Activated CD4-positive, alpha-beta T cell treated with anti-CD3 and anti-CD28 coated beads, Interleukin-2, amount 50 U/mL, for 24 hours (primary cell): ENCODE measurements around the gene C14orf119.

Experiments used
- DNase-seq, 2 donors: peaks; one replicate each; pipeline ENCODE4 v3.0.0-alpha.2; 2020; ENCODE audit warnings: low read depth in 1 of 2, low spot score in 1 of 2

C14orf119 gene

GRCh38 chr14:23060536-23061260 lies 34.6 kb upstream of the C14orf119 start:
- DNase-seq, result no peak

DNA sequence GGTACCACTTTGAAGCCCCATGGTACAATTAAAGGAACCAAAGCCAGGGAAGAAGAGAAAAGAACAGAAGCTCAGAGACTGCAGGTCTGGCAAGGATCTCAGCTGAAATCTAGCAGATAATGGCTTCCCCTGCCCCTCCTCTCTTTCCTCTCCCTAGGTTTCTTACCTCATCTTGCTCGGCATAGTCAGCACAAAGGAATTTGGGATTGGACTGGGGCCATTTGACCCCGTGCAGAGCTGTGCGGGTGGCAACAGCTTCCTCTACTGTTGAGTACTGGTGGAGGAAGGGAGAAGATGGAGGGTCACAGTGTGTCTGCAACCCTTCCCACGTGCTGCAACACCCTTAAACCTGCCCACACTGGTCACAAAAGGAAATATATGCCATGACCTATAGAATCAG lies 33.3 kb upstream of the C14orf119 start:
- no peak for DNase-seq

- DNase-seq, result no peak
Measured at GRCh38 chr14:23063601-23064000, 31.7 kb upstream of the C14orf119 start.

DNA sequence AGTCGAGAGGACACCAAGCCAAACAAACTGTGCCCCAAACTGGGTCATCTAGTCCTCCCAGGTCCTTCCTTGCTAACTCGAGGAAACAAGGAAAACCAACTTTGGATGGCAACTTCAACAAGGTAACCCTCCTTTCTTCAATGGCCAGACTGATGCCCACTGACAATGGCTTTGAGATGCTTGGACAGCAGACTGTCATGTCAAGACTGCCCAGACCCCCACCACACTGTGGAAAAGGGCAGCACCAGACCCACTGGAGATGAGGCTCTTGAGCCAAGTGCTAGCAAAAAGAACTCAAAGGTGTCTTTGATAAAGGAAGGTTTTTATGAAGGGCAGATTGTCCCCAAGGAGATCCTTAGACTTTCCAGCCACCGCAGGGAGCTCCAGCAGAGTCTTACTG lies 28.9 kb upstream of the C14orf119 start:
- DNase-seq, result no peak

DNA sequence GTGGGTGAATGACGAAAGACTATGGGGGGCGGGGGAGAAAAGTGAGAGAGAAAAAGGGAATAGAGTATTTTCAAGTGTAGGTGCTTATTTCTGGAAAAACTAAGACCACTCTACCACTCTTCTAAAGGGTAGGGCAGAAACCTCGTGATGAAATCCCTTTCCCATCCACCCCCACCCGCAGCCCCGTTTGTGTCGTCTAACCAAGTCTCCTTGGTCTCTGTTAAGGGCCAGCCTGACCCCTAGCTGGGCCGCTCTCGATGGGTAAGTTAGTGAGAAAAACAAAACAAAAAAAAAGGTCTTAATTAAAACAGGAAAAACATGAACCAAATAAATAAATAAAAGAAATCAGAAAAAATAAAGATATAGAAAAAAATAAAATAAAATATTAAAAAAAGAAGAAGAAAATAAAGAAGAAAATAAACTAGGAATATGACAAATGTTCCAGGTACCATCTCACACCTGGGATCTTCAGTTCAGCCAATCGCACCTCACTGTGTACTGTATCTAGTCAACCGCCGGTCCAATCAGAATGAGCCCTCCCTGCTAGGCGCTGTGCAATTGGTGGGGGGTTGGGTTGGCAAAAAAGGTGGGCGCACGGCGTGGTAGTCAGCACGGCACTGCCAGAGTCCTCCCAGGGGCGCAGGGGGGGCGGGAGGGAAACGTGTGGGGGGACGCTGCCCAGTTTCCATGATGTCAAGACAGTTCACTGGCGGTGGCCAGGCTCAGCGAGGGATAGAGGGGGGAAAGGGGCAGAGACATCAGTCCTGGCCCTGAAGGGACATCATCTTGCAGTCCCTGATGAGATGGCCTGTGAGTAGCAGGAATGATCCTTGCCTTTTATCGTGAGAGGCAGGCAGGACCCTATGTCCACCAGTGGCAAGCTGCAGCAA lies 28.2 kb upstream of the C14orf119 start:
- DNase-seq, result no peak

- no peak for DNase-seq
Measured at GRCh38 chr14:23067847-23068788, 27.2 kb upstream of the C14orf119 start.

DNA sequence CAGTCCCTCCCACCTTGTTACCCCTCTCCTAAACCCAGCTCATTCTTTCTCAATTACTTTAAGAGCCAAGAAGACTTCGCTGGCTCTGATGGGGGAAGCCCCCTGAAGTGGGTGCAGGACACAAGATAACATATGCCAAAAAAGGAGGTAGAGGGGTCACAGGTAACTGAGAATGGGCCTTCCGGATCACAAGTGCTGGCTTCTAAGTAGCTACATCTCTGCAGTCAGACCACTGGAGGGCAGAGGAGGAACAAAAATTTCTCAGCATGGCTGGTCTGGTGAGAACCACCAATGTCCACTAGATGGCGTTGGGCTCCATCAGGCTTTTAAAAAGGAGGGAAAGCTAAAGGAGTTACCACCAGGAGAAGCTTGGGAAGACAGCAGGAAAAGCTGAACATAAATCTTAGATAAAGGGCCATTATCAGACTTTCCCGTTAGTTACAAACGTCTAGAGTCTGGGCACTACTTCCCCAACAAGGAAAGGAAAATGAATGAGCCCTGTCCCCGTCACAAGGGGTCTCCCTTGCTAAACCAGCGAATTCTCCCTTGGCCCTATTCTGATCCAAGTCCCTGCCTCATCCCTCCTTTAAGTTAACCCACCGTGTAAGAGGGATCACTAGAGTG lies 26.4 kb upstream of the C14orf119 start:
- DNase-seq, result peak; percentile 35 to 76

DNA sequence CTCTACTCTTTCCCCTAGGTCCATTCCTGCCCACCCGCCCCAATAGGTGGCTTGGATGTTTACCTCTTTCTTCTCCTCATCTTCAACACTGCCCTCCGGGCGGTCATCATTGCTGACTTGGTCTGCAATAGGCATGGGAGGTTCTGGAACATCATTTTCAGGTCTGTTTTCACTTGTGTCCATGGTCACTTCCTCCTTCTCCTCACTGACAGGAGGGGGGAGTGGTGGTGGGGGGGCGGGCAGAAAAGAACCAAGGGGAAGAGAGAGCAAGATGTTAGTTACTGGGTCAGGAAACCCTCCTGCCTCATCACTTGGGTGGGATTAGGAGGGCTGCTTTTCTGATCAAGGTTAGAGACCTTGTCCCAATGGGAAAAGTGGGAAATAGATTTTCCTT lies 25.9 kb upstream of the C14orf119 start:
- DNase-seq, result no peak

DNA sequence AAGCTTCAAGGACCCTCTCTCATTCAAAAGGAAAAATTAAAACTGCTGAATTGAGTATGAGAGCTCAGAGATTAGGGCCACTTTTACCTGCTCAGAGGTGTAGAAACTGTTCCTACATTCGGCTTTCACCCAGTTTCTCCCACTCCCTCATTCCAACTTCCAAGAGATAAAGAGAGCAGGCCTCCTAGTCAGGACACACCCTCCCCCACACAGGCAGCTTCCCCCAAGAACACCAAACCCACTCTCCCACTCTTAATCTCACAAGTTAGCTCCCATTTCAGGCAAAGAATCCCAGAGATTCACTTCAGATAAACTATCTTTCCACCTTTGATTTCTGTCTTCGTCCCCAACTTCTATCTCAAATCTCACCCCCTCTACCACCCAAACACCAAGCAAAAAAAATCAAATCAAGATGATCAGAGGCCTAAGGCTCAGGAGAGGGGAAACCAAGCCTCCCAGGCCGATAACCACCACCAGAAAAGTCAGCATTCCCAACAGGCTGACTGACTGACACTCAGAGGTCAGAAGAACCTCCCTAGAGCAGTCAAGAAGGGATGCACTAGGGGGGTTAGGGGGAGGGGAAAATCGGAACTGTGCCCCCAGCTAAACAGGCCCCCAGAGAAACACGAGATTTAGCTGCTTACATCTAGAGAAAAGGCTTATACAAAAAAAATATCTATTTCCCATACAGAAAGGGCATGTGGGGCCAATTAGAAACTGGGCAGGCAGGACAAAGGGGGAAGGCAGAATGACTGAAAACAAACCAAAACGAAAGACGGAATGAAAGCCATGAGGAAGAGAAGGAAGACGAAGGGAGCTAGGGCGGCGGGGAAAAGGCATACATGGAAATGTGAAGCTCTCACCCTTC lies 24.8 kb upstream of the C14orf119 start:
- no peak for DNase-seq

DNA sequence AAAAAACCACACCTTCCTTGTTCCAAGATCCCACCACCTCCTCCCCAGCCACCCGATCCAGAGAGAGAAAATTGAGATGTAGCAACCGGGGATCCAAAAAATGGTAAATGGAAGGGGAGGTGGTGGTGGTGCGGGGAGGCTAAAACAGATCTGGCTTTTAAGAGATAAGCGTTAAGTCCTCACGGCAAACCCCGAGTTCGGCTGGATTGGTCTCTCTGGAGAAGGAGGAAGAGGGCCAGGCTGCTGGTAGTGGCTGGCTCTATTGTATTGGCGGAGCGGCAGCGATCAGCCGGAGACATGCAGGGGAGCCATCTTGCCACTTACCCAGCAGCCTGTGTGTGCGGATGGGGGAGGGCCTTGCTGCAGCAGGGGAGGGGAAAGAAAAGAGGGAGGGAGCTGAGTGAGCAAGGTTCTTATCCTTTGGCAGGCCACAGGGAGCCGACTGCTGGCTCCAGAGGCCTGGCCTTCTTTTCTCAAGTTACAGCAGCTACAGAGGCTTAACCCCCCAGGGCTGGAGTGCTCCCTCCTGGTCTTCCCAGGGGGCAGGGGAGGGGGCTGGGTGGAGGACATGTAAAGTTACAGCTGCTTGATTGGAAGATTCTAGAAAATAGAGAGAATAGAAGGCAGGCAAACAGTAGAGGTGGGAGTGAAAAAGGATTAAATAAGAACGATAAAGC lies 23.9 kb upstream of the C14orf119 start:
- peak; percentile 55 to 78 for DNase-seq

DNA sequence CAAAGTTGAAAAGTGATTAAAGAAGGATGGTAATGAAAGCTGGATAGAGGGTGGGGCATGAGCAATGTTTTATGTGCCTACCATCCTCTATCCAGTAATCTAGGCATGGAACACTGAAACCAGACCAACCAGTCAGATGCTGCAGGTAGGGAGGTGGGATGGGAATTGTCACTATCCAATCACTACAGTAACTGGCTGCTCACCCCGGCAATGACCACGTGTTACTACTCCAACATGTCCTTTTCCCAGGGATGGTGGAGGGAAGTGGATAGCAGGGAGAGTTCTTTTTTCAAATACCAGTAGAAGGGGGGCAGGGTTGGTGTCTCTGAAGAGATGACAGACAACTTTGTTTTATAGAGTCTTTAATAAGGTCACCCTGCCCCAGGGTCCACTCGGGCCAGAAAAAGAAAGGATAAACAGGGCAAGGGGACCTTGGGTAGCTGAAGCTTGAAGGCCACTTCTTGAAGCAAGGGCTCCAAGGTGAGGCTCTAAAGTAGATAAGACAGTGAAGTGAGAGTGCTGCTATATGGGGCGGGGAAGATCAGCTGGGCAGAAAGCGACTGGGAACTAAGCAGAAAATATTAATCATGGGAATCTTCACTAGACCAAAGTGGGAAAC lies 23.3 kb upstream of the C14orf119 start:
- no peak for DNase-seq

GRCh38 chr14:23074906-23075305 lies 20.4 kb upstream of the C14orf119 start:
- no peak for DNase-seq

DNA sequence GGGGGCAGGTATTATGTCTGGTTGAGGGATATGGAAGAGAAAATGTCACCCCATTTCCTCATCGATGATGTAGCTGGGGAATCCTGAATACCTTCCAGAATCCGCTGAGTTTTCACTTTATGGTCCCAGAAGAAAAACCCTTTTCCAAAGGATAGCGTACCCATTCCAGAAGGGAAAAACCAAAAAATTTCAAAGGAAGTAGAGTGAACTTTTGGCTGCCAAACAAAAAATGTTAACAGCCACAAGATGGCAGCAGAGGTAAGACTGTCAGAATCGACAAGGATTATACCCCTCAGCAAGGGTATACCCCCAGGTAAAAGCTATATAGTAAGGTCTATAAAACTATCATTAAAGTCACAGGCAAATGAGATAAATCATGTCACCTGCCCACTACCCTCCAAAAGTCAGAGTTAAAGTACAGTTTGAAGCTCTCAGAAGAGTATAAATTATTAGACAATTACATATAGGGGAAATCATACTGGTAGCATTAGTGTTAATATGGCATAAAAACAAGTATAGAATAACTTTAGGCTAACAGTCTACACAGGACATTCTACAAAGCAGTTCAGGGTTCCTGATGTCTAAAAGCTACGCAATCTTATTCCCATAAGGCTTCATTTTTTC lies 18.4 kb upstream of the C14orf119 start:
- peak in 1 of 2 donors; percentile 25 for DNase-seq

DNA sequence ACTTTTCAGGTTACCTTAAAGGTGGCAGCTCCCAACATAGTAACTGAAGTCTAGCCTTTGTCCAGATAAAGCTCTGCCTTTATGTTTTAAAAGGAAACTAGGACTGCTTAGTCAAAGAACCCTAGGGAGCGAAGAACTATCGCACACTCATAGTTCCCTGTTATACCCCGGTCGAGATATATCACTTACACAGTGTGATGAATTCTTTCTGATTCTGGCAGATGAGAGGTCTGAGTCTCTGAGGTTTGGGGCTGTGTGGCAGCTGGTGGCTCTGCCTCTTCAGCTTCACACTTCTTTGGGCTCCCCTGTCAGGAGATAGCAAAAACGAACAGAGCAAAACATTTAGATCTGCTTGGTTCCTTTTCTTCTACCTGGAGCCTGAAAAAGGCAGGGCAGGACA lies 17.3 kb upstream of the C14orf119 start:
- no peak for DNase-seq

GRCh38 chr14:23078692-23079116 lies 16.6 kb upstream of the C14orf119 start:
- no peak for DNase-seq

DNA sequence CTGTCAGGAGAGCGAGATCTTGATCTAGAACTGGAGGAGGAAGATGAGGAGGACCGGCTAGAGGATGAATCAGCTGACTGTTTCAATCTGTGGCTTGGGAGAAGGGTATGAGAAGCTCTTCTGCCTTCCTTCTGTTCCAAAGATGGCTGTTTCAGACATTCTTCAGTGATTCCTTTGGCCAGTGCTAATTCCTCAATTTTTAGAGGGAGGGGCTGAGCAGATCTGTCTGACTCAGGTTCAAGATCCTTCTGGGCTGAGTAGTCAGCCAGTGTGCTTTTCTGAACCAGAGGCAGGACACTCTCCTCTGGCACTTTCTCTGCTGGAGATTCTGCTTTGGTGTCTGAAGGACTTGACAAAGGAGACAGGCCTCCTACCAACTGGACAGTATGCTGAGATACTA lies 15.6 kb upstream of the C14orf119 start:
- DNase-seq, result no peak

- no peak for DNase-seq
Measured at GRCh38 chr14:23080474-23080873, 14.8 kb upstream of the C14orf119 start.

DNA sequence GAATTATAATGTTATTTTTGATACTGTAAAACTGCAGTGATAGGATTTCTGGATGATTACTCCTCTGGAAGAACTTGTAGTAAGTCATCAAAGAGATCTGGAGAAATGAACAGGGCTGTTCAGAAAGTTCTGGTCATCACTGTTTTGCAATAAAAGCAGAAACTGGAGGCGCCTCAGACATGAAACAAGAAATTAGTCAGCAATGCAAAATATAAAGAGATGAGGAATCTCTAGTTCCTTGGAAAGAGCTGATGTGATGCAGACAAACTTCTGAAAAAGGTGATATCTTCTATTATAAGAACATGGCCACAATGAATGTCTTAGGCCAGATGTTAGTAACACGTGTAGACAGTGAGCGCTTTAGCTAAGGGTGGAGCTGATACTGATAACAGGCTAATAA lies 9.8 kb upstream of the C14orf119 start:
- DNase-seq, result no peak
